GM15510 (cell line): ENCODE results near the gene KAZN.

ENCODE experiments used
- POLR2A ChIP-seq: IDR thresholded peaks from 3 replicates; pipeline ENCODE4 v1.6.1; 2011; ENCODE audit warnings: borderline replicate concordance; ENCODE audit not compliant: insufficient read length; ENCODE audit errors: extremely low read depth

KAZN gene

DNA sequence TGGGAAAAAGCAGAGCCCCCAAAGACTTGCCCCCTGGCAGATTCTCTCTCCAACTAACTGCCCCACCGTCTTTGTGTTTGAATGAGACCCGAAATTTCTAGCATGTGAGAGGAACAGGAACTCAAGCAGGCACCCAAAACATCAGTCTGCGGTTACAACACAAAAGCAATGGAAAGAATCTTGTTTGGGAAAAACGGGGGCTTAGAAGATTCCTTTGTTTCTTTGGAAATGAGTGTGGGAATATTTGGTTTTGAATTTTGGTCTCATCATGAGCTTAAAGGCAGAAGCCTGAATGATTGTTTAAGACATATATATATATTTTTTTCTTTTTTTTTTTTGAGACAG lies 366.2 kb downstream of the KAZN start:
- TF ChIP-seq POLR2A = no peak

DNA sequence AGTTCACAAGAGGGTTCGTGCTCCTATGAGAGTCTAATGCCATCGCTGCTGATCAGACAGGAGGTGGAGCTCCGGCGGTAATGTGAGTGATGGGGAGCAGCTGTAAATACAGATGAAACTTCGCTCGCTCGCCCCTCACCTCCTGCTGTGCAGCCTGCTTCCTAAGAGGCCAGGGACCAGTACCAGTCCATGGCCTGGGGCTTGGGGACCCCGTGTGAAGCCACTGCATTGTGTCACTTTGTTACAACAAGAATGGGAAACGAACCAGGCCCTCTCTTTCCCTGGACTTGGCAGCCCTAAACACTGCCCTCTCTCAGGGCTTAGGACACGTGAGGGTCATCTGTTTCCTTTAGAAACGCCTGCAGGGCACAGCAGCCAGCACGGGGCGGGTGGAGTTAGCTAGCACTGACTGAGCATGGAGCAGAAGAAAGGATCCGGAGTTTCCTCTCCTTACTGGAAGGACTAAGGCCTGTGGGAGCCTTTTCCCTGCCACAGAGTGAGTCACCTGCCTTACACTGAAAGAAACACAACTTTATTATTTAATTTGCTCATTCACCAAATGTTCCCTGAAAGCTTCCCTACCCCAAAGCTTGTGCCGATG lies 369.9 kb downstream of the KAZN start:
- TF ChIP-seq POLR2A = no peak

- no peak for TF ChIP-seq POLR2A
These were observed 370.5 kb downstream of the KAZN start for GRCh38 chr1:14969006-14969405.

- no peak for TF ChIP-seq POLR2A
These were observed 371.8 kb downstream of the KAZN start for GRCh38 chr1:14970115-14970798.

- TF ChIP-seq POLR2A = no peak
These were observed 372.3 kb downstream of the KAZN start for GRCh38 chr1:14970799-14971141.

DNA sequence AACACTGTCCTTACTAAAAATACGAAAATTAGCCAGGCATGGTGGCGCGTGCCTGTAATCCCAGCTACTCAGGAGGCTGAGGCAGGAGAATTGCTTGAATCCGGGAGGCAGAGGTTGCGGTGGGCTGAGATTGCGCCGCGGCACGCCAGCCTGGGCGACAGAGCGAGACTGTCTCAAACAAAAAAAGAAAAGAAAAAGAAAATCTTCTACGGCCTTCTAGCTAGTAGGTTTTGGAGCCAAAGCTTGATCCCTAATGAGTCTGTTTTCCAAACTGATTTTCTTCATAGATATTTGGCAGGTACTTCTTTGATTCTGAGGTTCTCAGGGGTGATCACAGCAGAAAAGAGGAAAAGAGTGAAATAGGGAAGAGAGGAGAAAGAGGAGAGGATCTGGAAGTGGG lies 372.7 kb downstream of the KAZN start:
- TF ChIP-seq POLR2A = no peak

DNA sequence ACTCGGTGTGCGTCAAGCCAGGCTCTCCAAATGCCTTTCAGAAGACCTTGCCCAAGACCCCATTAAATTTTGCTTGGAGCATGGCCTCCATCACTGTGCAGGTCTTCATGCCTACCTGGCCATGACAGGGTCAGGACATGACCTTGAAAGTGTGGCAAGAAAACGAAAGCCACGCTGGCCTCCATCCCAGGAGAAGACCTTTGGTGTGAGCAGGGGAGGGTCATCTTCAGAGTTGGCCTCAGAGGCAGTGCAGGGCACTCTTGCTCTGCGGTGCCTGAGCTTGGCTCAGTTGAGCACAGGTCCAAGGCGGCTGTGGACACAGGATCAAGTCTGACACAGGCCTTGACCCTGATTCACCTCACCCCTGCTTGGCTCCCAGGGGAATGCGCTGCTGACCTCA lies 373.6 kb downstream of the KAZN start:
- no peak for TF ChIP-seq POLR2A

- TF ChIP-seq POLR2A = no peak
These were observed 375.3 kb downstream of the KAZN start for GRCh38 chr1:14973773-14974172.

- no peak for TF ChIP-seq POLR2A
These were observed 375.9 kb downstream of the KAZN start for GRCh38 chr1:14974361-14974760.

DNA sequence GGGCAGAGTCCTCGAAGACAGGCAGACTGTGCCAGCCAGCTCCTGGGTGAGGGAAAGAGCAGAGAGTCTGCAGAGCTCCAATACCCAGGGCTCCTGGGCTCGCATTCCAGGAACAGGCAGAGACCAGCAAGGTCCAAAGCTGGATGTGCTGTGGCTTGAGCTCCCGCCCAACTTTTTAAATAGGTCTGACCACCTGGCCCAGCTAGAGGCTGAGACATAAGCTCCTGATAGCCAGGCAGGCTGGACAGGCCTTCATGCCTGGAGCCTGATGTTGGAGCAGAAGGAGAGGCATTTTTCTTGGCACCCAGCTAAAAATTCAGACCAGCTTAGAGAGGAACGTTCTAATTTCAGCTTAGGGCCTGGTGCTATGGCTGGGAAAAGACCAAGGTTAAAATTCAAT lies 376.6 kb downstream of the KAZN start:
- TF ChIP-seq POLR2A = no peak

GRCh38 chr1:14976256-14976655 lies 377.8 kb downstream of the KAZN start:
- no peak for TF ChIP-seq POLR2A

GRCh38 chr1:14977338-14977931 lies 378.9 kb downstream of the KAZN start:
- TF ChIP-seq POLR2A = no peak

- no peak for TF ChIP-seq POLR2A
These were observed 382.2 kb downstream of the KAZN start for GRCh38 chr1:14980621-14981218.

DNA sequence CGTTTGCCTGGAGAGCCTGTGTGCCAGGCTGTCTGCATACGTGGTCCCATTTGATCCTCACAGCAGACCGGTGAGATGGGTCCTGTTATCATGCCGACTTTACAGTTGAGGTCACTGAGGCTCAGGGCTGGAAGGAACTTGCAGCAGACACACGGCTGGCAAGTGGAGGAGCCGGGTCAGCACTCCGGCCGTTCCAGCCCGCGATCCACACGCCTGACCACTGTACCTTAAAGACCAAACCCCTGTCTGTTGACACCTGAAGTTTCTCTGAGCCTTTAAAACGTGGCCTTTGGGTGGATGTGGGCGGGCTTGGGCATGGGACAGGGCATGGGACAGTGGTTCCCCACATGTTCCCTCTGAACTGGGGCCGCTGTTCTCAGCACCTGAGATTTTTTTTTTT lies 383.5 kb downstream of the KAZN start:
- no peak for TF ChIP-seq POLR2A

GRCh38 chr1:14983277-14983676 lies 384.8 kb downstream of the KAZN start:
- no peak for TF ChIP-seq POLR2A

DNA sequence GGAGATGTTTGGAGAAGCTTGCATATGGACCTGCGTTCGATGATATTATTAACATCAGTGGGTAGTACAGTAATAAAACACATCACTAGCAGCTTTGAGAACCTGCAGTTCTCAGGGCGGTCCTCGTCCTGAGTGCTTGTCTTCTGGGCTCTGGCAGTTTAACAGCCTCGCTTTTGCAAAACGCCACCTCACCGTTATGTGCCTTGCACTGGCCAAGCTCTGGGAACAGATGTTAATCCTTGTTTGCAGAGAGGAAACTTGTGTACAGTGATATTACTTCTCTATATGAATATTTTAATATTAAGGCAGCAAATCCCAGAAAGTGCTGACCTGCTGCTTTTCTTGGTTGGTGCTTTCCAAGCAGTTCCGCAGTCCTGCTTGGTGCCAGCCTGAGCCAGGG lies 387.7 kb downstream of the KAZN start:
- TF ChIP-seq POLR2A = no peak
